HepG2 (cell line): Measurements from ENCODE around the gene FRMD1. TPM values are rescaled to one million over a fixed set of nuclear protein-coding genes. Genes with fewer than 3 reads are reported as not detected.

Experiments used
- HOXA3 ChIP-seq: sonication (generic); formaldehyde crosslinking; IDR thresholded peaks from 2 replicates; pipeline ENCODE4 v1.5.0; 2020; ENCODE audit warnings: missing genetic modification reagents
- HOXA7 ChIP-seq: sonication (generic); formaldehyde crosslinking; IDR thresholded peaks from 2 replicates; pipeline ENCODE4 v1.8.1; 2022; ENCODE audit warnings: mild to moderate bottlenecking, missing genetic modification reagents, moderate library complexity
- ISX ChIP-seq: sonication (generic); formaldehyde crosslinking; conservative IDR thresholded peaks from 2 replicates; pipeline ENCODE4 v1.5.0; 2020; ENCODE audit warnings: missing genetic modification reagents
- KLF11 ChIP-seq: IDR thresholded peaks from 2 replicates; pipeline ENCODE4 v1.6.1; 2016; ENCODE audit warnings: missing compliant biosample characterization
- NFE2L2 ChIP-seq: fragments of 150-350 bp; IDR thresholded peaks from 2 replicates; pipeline ENCODE4 v1.6.1; 2014; ENCODE audit warnings: low read length
- PHB2 ChIP-seq: fragments of 450-650 bp; IDR thresholded peaks from 2 replicates; pipeline ENCODE4 v1.6.1; 2018; ENCODE audit not compliant: partially characterized antibody
- SNAI1 ChIP-seq: sonication (generic); formaldehyde crosslinking; IDR thresholded peaks from 2 replicates; pipeline ENCODE4 v1.5.0; 2020; ENCODE audit warnings: mild to moderate bottlenecking, missing genetic modification reagents, borderline replicate concordance
- SNAPC2 ChIP-seq: sonication (generic); formaldehyde crosslinking; IDR thresholded peaks from 2 replicates; pipeline ENCODE4 v1.8.1; 2022; ENCODE audit warnings: mild to moderate bottlenecking, missing genetic modification reagents
- ZBTB14 ChIP-seq: sonication (generic); formaldehyde crosslinking; IDR thresholded peaks from 2 replicates; pipeline ENCODE4 v1.4.0; 2020; ENCODE audit warnings: missing genetic modification reagents
- ZBTB21 ChIP-seq: sonication (generic); formaldehyde crosslinking; IDR thresholded peaks from 2 replicates; pipeline ENCODE4 v1.4.0; 2020; ENCODE audit warnings: missing genetic modification reagents
- ZNF652 ChIP-seq: IDR thresholded peaks from 2 replicates; pipeline ENCODE4 v1.6.1; 2016; ENCODE audit warnings: low read depth, borderline replicate concordance
- ZNF781 ChIP-seq: sonication (generic); formaldehyde crosslinking; IDR thresholded peaks from 2 replicates; pipeline ENCODE4 v1.5.1; 2020; ENCODE audit warnings: borderline replicate concordance, mild to moderate bottlenecking, missing genetic modification reagents; ENCODE audit errors: not compliant biosample characterization
- polyA plus RNA-seq, 8 experiments: library from polyadenylated mRNA; depleted of rRNA in 3 of 8; stranded (reverse) in 7 of 8; unstranded in 1 of 8; fragments of >200 nt; fragmentation: Illumina TruSeq in 4 of 8; extraction: Trizol in 4 of 8; gene quantifications; 2 replicates each; pipeline versions ENCODE4 v1.2.1 to v1.2.3, GENCODE V29; 2011 to 2016; ENCODE audit warnings: low read depth in 4 of 8, missing spikeins in 1 of 8, mixed read lengths in 1 of 8; ENCODE audit not compliant: insufficient read depth in 1 of 8
- total RNA-seq, 5 experiments: library from RNA; depleted of rRNA; stranded (reverse); fragments of >200 nt; fragmentation: Illumina TruSeq; extraction: Trizol; gene quantifications; 2 replicates each; pipeline ENCODE4 v1.2.3, GENCODE V29; 2016; ENCODE audit warnings: low read depth in 1 of 5
- TF ChIP-seq, protein P1 (sequence below): sonication (generic); formaldehyde crosslinking; IDR thresholded peaks from 2 replicates; pipeline ENCODE4 v1.4.0; 2020; ENCODE audit warnings: mild to moderate bottlenecking, missing genetic modification reagents

Gene FRMD1
- total and polyA plus RNA-seq, 2 of the 13 experiments (the other 11 are each of a cell fraction or from before 2014, with no cell fraction given) = 0.01 TPM; not detected in 1

DNA sequence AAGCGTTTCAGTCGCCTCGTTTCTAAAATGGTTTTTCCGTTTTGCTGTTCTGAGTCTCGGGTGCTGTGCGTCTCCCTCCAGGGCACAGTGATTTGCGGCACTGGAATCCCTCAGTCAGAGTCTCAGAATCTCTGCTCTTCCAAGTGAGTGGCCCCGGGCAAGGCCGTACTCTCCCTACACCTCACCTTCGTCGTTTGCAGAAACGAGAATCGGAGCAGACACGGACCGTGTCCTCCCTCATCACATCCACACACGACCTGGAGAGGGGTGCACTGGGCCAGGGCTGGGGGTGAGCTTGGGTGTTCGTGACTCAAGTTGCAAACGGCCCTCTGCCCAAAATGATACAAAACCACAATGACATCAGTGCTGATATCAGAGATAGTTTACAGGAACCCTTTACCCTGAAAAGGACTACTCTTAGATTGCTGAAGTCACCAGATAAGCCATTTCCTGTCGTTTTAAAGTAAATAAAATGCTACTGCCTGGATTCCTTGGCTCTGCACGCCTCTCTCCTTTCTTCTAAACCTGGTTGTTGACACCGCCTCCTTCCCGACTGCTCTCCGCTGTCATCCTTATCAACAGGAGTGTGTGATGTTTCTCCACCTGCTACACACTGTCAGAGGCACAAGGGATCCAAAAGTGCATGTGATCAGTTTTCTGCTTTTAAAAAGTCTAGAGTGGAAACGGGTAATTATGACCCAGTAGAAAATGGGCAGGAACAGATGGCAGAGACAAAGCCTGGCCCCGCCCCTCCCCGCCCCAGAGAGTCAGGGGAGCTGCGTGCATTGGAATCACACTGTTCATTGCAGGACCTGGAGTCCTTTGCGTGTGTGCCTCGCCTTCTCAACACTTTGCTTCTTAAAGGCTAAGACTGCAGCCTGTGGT lies 43.1 kb downstream of the FRMD1 start (continued):
- TF ChIP-seq, protein P1, sequence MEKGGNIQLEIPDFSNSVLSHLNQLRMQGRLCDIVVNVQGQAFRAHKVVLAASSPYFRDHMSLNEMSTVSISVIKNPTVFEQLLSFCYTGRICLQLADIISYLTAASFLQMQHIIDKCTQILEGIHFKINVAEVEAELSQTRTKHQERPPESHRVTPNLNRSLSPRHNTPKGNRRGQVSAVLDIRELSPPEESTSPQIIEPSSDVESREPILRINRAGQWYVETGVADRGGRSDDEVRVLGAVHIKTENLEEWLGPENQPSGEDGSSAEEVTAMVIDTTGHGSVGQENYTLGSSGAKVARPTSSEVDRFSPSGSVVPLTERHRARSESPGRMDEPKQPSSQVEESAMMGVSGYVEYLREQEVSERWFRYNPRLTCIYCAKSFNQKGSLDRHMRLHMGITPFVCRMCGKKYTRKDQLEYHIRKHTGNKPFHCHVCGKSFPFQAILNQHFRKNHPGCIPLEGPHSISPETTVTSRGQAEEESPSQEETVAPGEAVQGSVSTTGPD = no peak
- no peak for TF ChIP-seq HOXA3
- no peak for TF ChIP-seq ISX (CRISPR knock-in tag)
- 0 out of 2 replicates have a peak, but pooled peaks have one; percentile 17 for TF ChIP-seq ZBTB21
- no peak for TF ChIP-seq NFE2L2
- TF ChIP-seq ZBTB14 (CRISPR knock-in tag) = no peak
- TF ChIP-seq ZNF781 (CRISPR knock-in tag) = no peak
- no peak for TF ChIP-seq ZNF652 (CRISPR knock-in tag)
- TF ChIP-seq HOXA7 (CRISPR knock-in tag) = no peak
- TF ChIP-seq KLF11 (CRISPR knock-in tag) = no peak
- no peak for TF ChIP-seq SNAPC2 (CRISPR knock-in tag)
- no peak for TF ChIP-seq SNAI1
- TF ChIP-seq PHB2 = no peak
